MM.1S (cell line): ENCODE data around the gene EPHX1.
"Not testable (repeated sequence)": the region's sequence is repeated elsewhere in the genome, so short reads cannot be mapped to it uniquely, and the experiment has no call there.

Experiments
- DNase-seq: peaks from one replicate; pipeline ENCODE4 v3.0.0-alpha.2; 2015
- H2AFZ ChIP-seq: fragments of 300-600 bp; sonication (generic); 2 replicates; pipeline ENCODE4 v1.6.0; 2016; ENCODE audit warnings: antibody characterized with exemption, low read length
- H3F3A ChIP-seq: fragments of 300-600 bp; sonication (generic); 2 replicates; pipeline ENCODE4 v1.6.1; 2016; ENCODE audit warnings: mild to moderate bottlenecking, antibody characterized with exemption, low read length, moderate library complexity, mixed read lengths; ENCODE audit not compliant: insufficient read depth
- H3K27ac ChIP-seq: fragments of 300-600 bp; sonication (generic); 2 replicates; pipeline ENCODE4 v1.5.1; 2016; ENCODE audit warnings: mild to moderate bottlenecking, low read length
- H3K27me3 ChIP-seq: fragments of 300-600 bp; sonication (generic); replicated peaks from 2 replicates; pipeline ENCODE4 v1.6.0; 2016; ENCODE audit warnings: low read length; ENCODE audit not compliant: insufficient read depth
- H3K36me3 ChIP-seq: fragments of 300-600 bp; sonication (generic); replicated peaks from 2 replicates; pipeline ENCODE4 v1.6.1; 2016; ENCODE audit warnings: mild to moderate bottlenecking, low read length, mixed read lengths; ENCODE audit not compliant: insufficient read depth
- H3K4me1 ChIP-seq: fragments of 300-600 bp; sonication (generic); 2 replicates; pipeline ENCODE4 v1.6.1; 2016; ENCODE audit warnings: low read length, mixed read lengths
- H3K4me2 ChIP-seq: fragments of 300-600 bp; sonication (generic); 2 replicates; pipeline ENCODE4 v1.6.0; 2016; ENCODE audit warnings: low read depth, low read length
- H3K4me3 ChIP-seq: fragments of 300-600 bp; sonication (generic); 2 replicates; pipeline ENCODE4 v1.5.1; 2016; ENCODE audit warnings: low read length, mixed read lengths
- H3K79me2 ChIP-seq: fragments of 300-600 bp; sonication (generic); 2 replicates; pipeline ENCODE4 v1.6.1; 2016; ENCODE audit warnings: mixed run types, low read length, mixed read lengths
- H3K9ac ChIP-seq: fragments of 300-600 bp; sonication (generic); 2 replicates; pipeline ENCODE4 v1.6.1; 2016; ENCODE audit warnings: low read length, mixed read lengths
- H3K9me2 ChIP-seq: fragments of 300-600 bp; sonication (generic); replicated peaks from 2 replicates; pipeline ENCODE4 v1.6.1; 2016; ENCODE audit warnings: mild to moderate bottlenecking, low read length, mixed read lengths; ENCODE audit not compliant: insufficient read depth
- H3K9me3 ChIP-seq: fragments of 300-600 bp; sonication (generic); replicated peaks from 2 replicates; pipeline ENCODE4 v1.6.1; 2016; ENCODE audit warnings: mild to moderate bottlenecking, low read length, mixed read lengths; ENCODE audit not compliant: insufficient read depth
- H4K20me1 ChIP-seq: fragments of 300-600 bp; sonication (generic); 2 replicates; pipeline ENCODE4 v1.6.1; 2016; ENCODE audit warnings: mild to moderate bottlenecking, low read length, moderate library complexity, mixed read lengths; ENCODE audit not compliant: insufficient read depth
- CTCF ChIP-seq: fragments of 300-600 bp; sonication (generic); IDR thresholded peaks from 2 replicates; pipeline ENCODE4 v1.5.1; 2016; ENCODE audit warnings: antibody characterized with exemption, low read length, mixed read lengths
- EZH2 ChIP-seq: fragments of 300-600 bp; sonication (generic); optimal IDR thresholded peaks from 2 replicates; pipeline ENCODE3; 2017; ENCODE audit warnings: low read depth, mild to moderate bottlenecking, antibody characterized with exemption, low read length, mixed read lengths
- EZH2phosphoT487 ChIP-seq: fragments of 300-600 bp; sonication (generic); IDR thresholded peaks from 2 replicates; pipeline ENCODE4 v1.6.1; 2018; ENCODE audit warnings: antibody characterized with exemption, low read length

The EPHX1 gene

GRCh38 chr1:225778337-225778669 lies 31.6 kb upstream of the EPHX1 start:
- no peaks in the 10 kb centered on the region for H3K9me3 ChIP-seq
- H2AFZ ChIP-seq = peak overlapping the region; percentile 18; the same call in 1 of the 2 replicates
- H3K4me1 ChIP-seq = peaks cover 7% of the 10 kb centered on the region; the same call in 1 of the 2 replicates
- H3K9ac ChIP-seq = peak overlapping the region; percentile 93
- no peaks in the 10 kb centered on the region for H3K9me2 ChIP-seq
- TF ChIP-seq CTCF = no peak
- TF ChIP-seq EZH2 = no peak
- no peak for TF ChIP-seq EZH2phosphoT487
- no peaks in the 10 kb centered on the region for H3K27me3 ChIP-seq
- peak overlapping the region; percentile 90 for H3K4me3 ChIP-seq
- peaks cover 60% of the 10 kb centered on the region for H3K79me2 ChIP-seq
- peaks cover 23% of the 10 kb centered on the region for H4K20me1 ChIP-seq
- H3K27ac ChIP-seq = peak overlapping the region; percentile 87
- peaks cover 10% of the 10 kb centered on the region for H3F3A ChIP-seq
- no peak for DNase-seq
- peak overlapping the region; percentile 56 for H3K4me2 ChIP-seq
- peaks cover under 1% of the 10 kb centered on the region; the same call in 1 of the 2 replicates for H3K36me3 ChIP-seq

DNA sequence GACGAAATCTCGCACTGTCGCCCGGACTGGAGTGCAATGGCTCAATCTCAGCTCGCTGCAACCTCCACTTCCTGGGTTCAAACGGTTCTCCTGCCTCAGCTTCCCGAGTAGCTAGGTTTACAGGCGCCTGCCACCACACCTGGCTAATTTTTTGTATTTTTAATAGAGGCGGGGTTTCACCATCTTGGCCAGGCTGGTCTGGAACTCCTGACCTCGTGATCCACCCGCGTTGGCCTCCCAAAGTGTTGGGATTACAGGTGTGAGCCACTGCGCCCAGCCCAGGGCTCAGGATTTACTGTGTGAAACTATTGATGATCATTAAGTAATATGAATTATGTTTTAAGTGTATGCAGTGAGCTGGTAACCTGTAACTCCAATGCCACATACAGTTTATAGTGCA lies 30.8 kb upstream of the EPHX1 start:
- peaks cover 29% of the 10 kb centered on the region for H4K20me1 ChIP-seq
- H3K4me2 ChIP-seq = peak overlapping the region; percentile 56; the same call in 1 of the 2 replicates
- peaks cover 68% of the 10 kb centered on the region for H3K79me2 ChIP-seq
- not testable (repeated sequence) for H3K27ac ChIP-seq, DNase-seq, H3K27me3 ChIP-seq, H3K9me3 ChIP-seq, H3K4me1 ChIP-seq, H3K9ac ChIP-seq, H2AFZ ChIP-seq, H3K36me3 ChIP-seq, H3K4me3 ChIP-seq, H3K9me2 ChIP-seq
- peaks cover 10% of the 10 kb centered on the region for H3F3A ChIP-seq

- no peaks in the 10 kb centered on the region for H3K27me3 ChIP-seq
- H3K4me3 ChIP-seq = no peak overlapping the region
- TF ChIP-seq EZH2phosphoT487 (no peak), CTCF (no peak), EZH2 (no peak)
- H3F3A ChIP-seq = peaks cover 10% of the 10 kb centered on the region
- no peaks in the 10 kb centered on the region for H3K9me3 ChIP-seq
- peaks cover 29% of the 10 kb centered on the region for H4K20me1 ChIP-seq
- H3K79me2 ChIP-seq = peaks cover 77% of the 10 kb centered on the region
- no peaks in the 10 kb centered on the region for H3K9me2 ChIP-seq
- H2AFZ ChIP-seq = no peak overlapping the region
- no peak for DNase-seq
- H3K9ac ChIP-seq = no peak overlapping the region
- peaks cover 7% of the 10 kb centered on the region; the same call in 1 of the 2 replicates for H3K4me1 ChIP-seq
- no peak overlapping the region for H3K27ac ChIP-seq
- H3K36me3 ChIP-seq = peaks cover 7% of the 10 kb centered on the region
- H3K4me2 ChIP-seq = 0 out of 2 replicates have a peak overlapping the region, but pooled peaks have one; percentile 56
Measured at GRCh38 chr1:225780134-225780533, 29.8 kb upstream of the EPHX1 start.

GRCh38 chr1:225780630-225781029 lies 29.3 kb upstream of the EPHX1 start:
- TF ChIP-seq EZH2phosphoT487 (no peak), EZH2 (no peak), CTCF (no peak)
- no peaks in the 10 kb centered on the region for H3K27me3 ChIP-seq
- peaks cover 10% of the 10 kb centered on the region for H3F3A ChIP-seq
- peaks cover 7% of the 10 kb centered on the region for H3K36me3 ChIP-seq
- peaks cover 7% of the 10 kb centered on the region; the same call in 1 of the 2 replicates for H3K4me1 ChIP-seq
- no peaks in the 10 kb centered on the region for H3K9me2 ChIP-seq
- H3K27ac ChIP-seq = no peak overlapping the region
- H4K20me1 ChIP-seq = peaks cover 29% of the 10 kb centered on the region
- H3K79me2 ChIP-seq = peaks cover 78% of the 10 kb centered on the region
- no peak overlapping the region for H3K4me2 ChIP-seq
- DNase-seq = no peak
- H3K9ac ChIP-seq = no peak overlapping the region
- H2AFZ ChIP-seq = no peak overlapping the region
- H3K9me3 ChIP-seq = no peaks in the 10 kb centered on the region
- H3K4me3 ChIP-seq = no peak overlapping the region

GRCh38 chr1:225789142-225789541 lies 20.8 kb upstream of the EPHX1 start:
- H4K20me1 ChIP-seq, H2AFZ ChIP-seq, DNase-seq, H3K9me2 ChIP-seq, H3K9ac ChIP-seq, H3K4me1 ChIP-seq, H3K4me2 ChIP-seq, H3K9me3 ChIP-seq, H3K27ac ChIP-seq, H3F3A ChIP-seq, H3K4me3 ChIP-seq, H3K27me3 ChIP-seq: not testable (repeated sequence)
- Histone ChIP-seq H3K36me3 (peaks cover 16% of the 10 kb centered on the region), H3K79me2 (peaks cover 36% of the 10 kb centered on the region)
